Retina (tissue), 1 donor: ENCODE measurements around the gene SLC5A5.

Source experiments
- DNase-seq: peaks from one replicate; pipeline ENCODE4 v3.0.0-alpha.2; 2016

The SLC5A5 gene

GRCh38 chr19:17871878-17872250 lies at the start of gene SLC5A5:
Gene SLC5A5, plus strand, starts transcription at chr19:17871945. Its CDS starts 375 bp downstream, at chr19:17872320.
- no peak for DNase-seq

- DNase-seq: no peak
Measured at GRCh38 chr19:17824339-17824738, 47.4 kb upstream of the SLC5A5 start.

GRCh38 chr19:17826508-17827056 lies 45.2 kb upstream of the SLC5A5 start:
- no peak for DNase-seq

GRCh38 chr19:17829855-17830566 lies 41.7 kb upstream of the SLC5A5 start:
- DNase-seq: peak; percentile 79

GRCh38 chr19:17830567-17831418 lies 41.0 kb upstream of the SLC5A5 start:
- peak; percentile 58 for DNase-seq

- DNase-seq: no peak
Measured at GRCh38 chr19:17831419-17831888, 40.3 kb upstream of the SLC5A5 start.

- no peak for DNase-seq
Measured at GRCh38 chr19:17832443-17833208, 39.1 kb upstream of the SLC5A5 start.

GRCh38 chr19:17834350-17835181 lies 37.2 kb upstream of the SLC5A5 start:
- no peak for DNase-seq

- no peak for DNase-seq
Measured at GRCh38 chr19:17835182-17836006, 36.4 kb upstream of the SLC5A5 start.

- DNase-seq: no peak
Measured at GRCh38 chr19:17836530-17836929, 35.2 kb upstream of the SLC5A5 start.

- no peak for DNase-seq
Measured at GRCh38 chr19:17837972-17838371, 33.8 kb upstream of the SLC5A5 start.

GRCh38 chr19:17840019-17840418 lies 31.7 kb upstream of the SLC5A5 start:
- DNase-seq: no peak

- no peak for DNase-seq
Measured at GRCh38 chr19:17841371-17841809, 30.4 kb upstream of the SLC5A5 start.

GRCh38 chr19:17841810-17842662 lies 29.7 kb upstream of the SLC5A5 start:
- DNase-seq: peak; percentile 81

GRCh38 chr19:17842663-17843291 lies 29.0 kb upstream of the SLC5A5 start:
- DNase-seq: no peak

GRCh38 chr19:17843292-17843827 lies 28.4 kb upstream of the SLC5A5 start:
- no peak for DNase-seq

- DNase-seq: no peak
Measured at GRCh38 chr19:17843908-17844490, 27.7 kb upstream of the SLC5A5 start.

GRCh38 chr19:17846146-17846545 lies 25.6 kb upstream of the SLC5A5 start:
- DNase-seq: no peak
